ENCODE data around the gene ANP32B. TPM values are rescaled to one million over a fixed set of nuclear protein-coding genes. Genes with fewer than 3 reads are reported as not detected.

ANP32B gene
- total RNA-seq, 1 donor from 2014 or later = 19.6 TPM

GRCh38 chr9:97987487-97987886, 4.3 kb downstream of the ANP32B start:
- TF ChIP-seq EZH2phosphoT487 (IDR thresholded peaks at IDR 0.05) (no peak), CTCF (IDR thresholded peaks at IDR 0.05) (no peak)
- H3K36me3 Mint-ChIP-seq = peaks cover 14% of the 10 kb centered on the region
- H3K4me1 ChIP-seq = no peaks in the 10 kb centered on the region
- no peaks in the 10 kb centered on the region for H3K36me3 ChIP-seq
- H3K79me2 ChIP-seq (ENCODE audit: low read depth) = peaks cover 93% of the 10 kb centered on the region
- peaks cover 73% of the 10 kb centered on the region for H4K20me1 ChIP-seq (ENCODE audit: low read depth)
- no peaks in the 10 kb centered on the region for H3K9me3 Mint-ChIP-seq
- H3F3A ChIP-seq (ENCODE audit: low read depth) = peaks cover 6% of the 10 kb centered on the region
- no peaks in the 10 kb centered on the region for H3K27me3 Mint-ChIP-seq (ENCODE audit: insufficient read depth, low read depth)
- H3K4me1 Mint-ChIP-seq = peaks cover 25% of the 10 kb centered on the region
- H3K27me3 ChIP-seq = peaks cover 32% of the 10 kb centered on the region
- H3K4me3 Mint-ChIP-seq = no peak overlapping the region
- H3K9ac ChIP-seq = no peak overlapping the region
- no peaks in the 10 kb centered on the region for H3K9me3 ChIP-seq (ENCODE audit: low read depth)
- H3K4me3 ChIP-seq = no peak overlapping the region
- H2AFZ ChIP-seq (replicated peaks) = no peak overlapping the region
- no peak overlapping the region for H3K27ac Mint-ChIP-seq
- no peak for DNase-seq (ENCODE audit: low spot score)
- H3K27ac ChIP-seq = no peak overlapping the region
- H3K4me2 ChIP-seq = no peak overlapping the region

DNA sequence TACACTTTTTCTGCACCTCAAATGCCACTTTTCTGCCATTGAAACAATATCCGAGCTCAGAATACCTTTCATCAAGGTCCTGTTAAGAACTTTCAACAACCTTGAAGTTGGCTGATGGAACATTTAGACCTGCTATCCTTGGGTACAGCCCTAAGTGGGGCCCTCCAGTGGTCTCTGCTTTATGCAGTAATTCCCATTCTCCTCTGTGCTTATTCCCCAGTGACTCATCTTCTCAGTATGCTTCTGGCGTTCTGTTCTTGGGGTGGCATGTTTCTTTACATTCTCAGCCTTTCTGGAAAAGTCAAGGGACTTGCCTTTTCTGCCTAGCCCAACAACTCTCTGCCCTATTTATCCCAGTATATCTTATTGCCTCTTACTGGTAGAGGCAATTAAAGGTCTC, 7.1 kb downstream of the ANP32B start:
- no peaks in the 10 kb centered on the region for H3K27me3 Mint-ChIP-seq (ENCODE audit: insufficient read depth, low read depth)
- no peaks in the 10 kb centered on the region for H3F3A ChIP-seq (ENCODE audit: low read depth)
- H3K4me3 ChIP-seq = no peak overlapping the region
- no peaks in the 10 kb centered on the region for H3K9me3 Mint-ChIP-seq
- no peak overlapping the region for H3K4me3 Mint-ChIP-seq
- H3K9me3 ChIP-seq (ENCODE audit: low read depth) = no peaks in the 10 kb centered on the region
- H3K27me3 ChIP-seq = peaks cover 19% of the 10 kb centered on the region
- no peaks in the 10 kb centered on the region for H3K36me3 ChIP-seq
- H3K36me3 Mint-ChIP-seq = peaks cover 17% of the 10 kb centered on the region
- H3K27ac Mint-ChIP-seq = no peak overlapping the region
- H2AFZ ChIP-seq (replicated peaks) = no peak overlapping the region
- no peak for TF ChIP-seq EZH2phosphoT487 (IDR thresholded peaks at IDR 0.05)
- no peak for TF ChIP-seq CTCF (IDR thresholded peaks at IDR 0.05)
- no peak for TF ChIP-seq EZH2 (IDR thresholded peaks at IDR 0.05)
- H3K9ac ChIP-seq = no peak overlapping the region
- H3K79me2 ChIP-seq (ENCODE audit: low read depth) = peaks cover 90% of the 10 kb centered on the region
- H4K20me1 ChIP-seq (ENCODE audit: low read depth) = peaks cover 97% of the 10 kb centered on the region
- peaks cover 25% of the 10 kb centered on the region for H3K4me1 Mint-ChIP-seq
- H3K4me2 ChIP-seq = no peak overlapping the region
- H3K27ac ChIP-seq = no peak overlapping the region
- no peaks in the 10 kb centered on the region for H3K4me1 ChIP-seq
- DNase-seq (ENCODE audit: low spot score) = no peak

DNA sequence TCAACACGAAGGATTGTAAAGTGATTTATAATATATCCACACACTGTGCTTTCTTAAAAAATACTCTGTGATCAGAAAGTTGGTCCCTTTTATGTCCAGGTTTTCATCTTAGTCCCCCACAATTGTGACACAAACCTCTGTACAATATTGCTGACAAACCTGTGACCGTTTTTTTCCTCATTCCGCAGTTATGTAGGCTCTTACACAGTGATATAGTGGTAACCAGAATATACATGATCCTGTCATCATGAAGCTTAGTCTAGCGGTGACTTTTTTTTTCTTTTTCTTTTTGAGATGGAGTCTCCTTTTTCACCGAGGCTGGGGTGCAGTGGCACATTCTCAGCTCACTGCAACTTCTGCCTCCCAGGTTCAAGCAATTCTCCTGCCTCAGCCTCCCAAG, 8.7 kb downstream of the ANP32B start:
- no peaks in the 10 kb centered on the region for H3K4me1 ChIP-seq
- H2AFZ ChIP-seq (replicated peaks) = no peak overlapping the region
- Mint-ChIP-seq H3K4me3 (no peak overlapping the region), H3K4me1 (peaks cover 17% of the 10 kb centered on the region), H3K36me3 (peaks cover 12% of the 10 kb centered on the region), H3K27ac (no peak overlapping the region), H3K27me3 (ENCODE audit: insufficient read depth, low read depth) (no peaks in the 10 kb centered on the region), H3K9me3 (no peaks in the 10 kb centered on the region)
- no peak overlapping the region for H3K9ac ChIP-seq
- no peak overlapping the region for H3K27ac ChIP-seq
- TF ChIP-seq EZH2 (IDR thresholded peaks at IDR 0.05) (no peak), CTCF (IDR thresholded peaks at IDR 0.05) (no peak), EZH2phosphoT487 (IDR thresholded peaks at IDR 0.05) (no peak)
- no peaks in the 10 kb centered on the region for H3K36me3 ChIP-seq
- H3K4me3 ChIP-seq = no peak overlapping the region
- no peaks in the 10 kb centered on the region for H3F3A ChIP-seq (ENCODE audit: low read depth)
- no peak overlapping the region for H3K4me2 ChIP-seq
- peaks cover 82% of the 10 kb centered on the region for H4K20me1 ChIP-seq (ENCODE audit: low read depth)
- DNase-seq (ENCODE audit: low spot score) = no peak
- H3K27me3 ChIP-seq = peaks cover 4% of the 10 kb centered on the region
- peaks cover 78% of the 10 kb centered on the region for H3K79me2 ChIP-seq (ENCODE audit: low read depth)
- H3K9me3 ChIP-seq (ENCODE audit: low read depth) = no peaks in the 10 kb centered on the region
